ENCODE results near the gene RSKR. TPM values are rescaled to one million over a fixed set of nuclear protein-coding genes. Genes with fewer than 3 reads are reported as not detected.

The RSKR gene
- total RNA-seq, 3 donors from 2014 or later: 10.0 to 15.1 (median 11.1) TPM

DNA sequence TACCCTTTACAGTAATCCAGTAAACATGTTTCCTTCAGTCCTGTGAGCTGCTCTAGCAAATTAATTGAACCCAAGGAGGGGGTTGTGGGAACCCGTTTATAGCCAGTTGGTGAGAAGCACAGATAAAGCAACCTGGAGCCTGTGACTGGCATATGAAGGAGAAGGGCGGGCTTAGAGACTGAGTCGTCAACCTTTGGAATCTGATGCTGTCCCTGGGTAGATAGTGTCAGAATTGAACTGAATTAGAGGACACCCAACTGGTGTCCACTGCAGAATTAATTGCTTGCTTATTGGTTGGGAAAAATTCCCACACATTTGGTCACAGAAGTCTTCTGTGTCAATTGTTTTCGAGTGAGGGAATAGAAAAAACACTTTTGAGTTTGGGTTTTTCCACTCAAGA lies 12.8 kb upstream of the RSKR start:
- Histone ChIP-seq H3K4me1 (ENCODE audit: low read depth) (no peaks in the 10 kb centered on the region), H3K9me3 (no peaks in the 10 kb centered on the region), H3K36me3 (ENCODE audit: low read depth) (peaks cover 20% of the 10 kb centered on the region), H3K4me3 (no peak overlapping the region)
- DNase-seq (no peak), ATAC-seq (no peak)
- intact Hi-C loops (cut with DNase I, micrococcal nuclease): no loop called here
- no peak for TF ChIP-seq CTCF (IDR thresholded peaks at IDR 0.05)

GRCh38 chr17:28624148-28624547 lies 10.2 kb upstream of the RSKR start:
- no peak for TF ChIP-seq CTCF (IDR thresholded peaks at IDR 0.05)
- DNase-seq (no peak), ATAC-seq (no peak)
- Histone ChIP-seq H3K36me3 (ENCODE audit: low read depth) (peaks cover 14% of the 10 kb centered on the region), H3K4me3 (no peak overlapping the region), H3K4me1 (ENCODE audit: low read depth) (no peaks in the 10 kb centered on the region), H3K9me3 (no peaks in the 10 kb centered on the region)
- intact Hi-C loops (cut with DNase I, micrococcal nuclease): no loop called here

GRCh38 chr17:28623696-28624095 lies 9.7 kb upstream of the RSKR start:
- no peaks in the 10 kb centered on the region for H3K4me1 ChIP-seq (ENCODE audit: low read depth)
- ATAC-seq (no peak), DNase-seq (no peak)
- no peak for TF ChIP-seq CTCF (IDR thresholded peaks at IDR 0.05)
- no peak overlapping the region for H3K4me3 ChIP-seq
- no peaks in the 10 kb centered on the region for H3K9me3 ChIP-seq
- intact Hi-C loops (cut with DNase I, micrococcal nuclease): no loop called here
- peaks cover 14% of the 10 kb centered on the region for H3K36me3 ChIP-seq (ENCODE audit: low read depth)

DNA sequence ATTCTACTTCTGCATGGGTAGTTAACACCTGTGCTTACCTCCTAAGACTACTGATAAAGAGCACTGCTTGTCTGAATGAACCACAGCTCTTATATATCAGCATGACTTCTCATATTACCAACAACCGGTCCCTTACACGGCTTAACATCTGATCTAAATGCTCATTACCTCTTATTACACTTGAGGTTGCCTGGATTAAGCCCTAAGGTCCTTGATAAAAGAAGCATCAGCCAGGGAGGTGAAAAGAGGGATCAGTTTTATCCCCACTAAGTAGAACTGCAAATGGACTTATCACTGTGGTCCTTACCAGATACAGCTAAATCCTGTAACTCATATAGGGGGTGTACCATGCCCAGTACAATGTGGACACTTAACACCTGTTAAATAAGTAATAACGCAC lies 8.2 kb upstream of the RSKR start:
- no peak overlapping the region for H3K4me3 ChIP-seq
- H3K4me1 ChIP-seq (ENCODE audit: low read depth): no peaks in the 10 kb centered on the region
- ATAC-seq (no peak), DNase-seq (no peak)
- no peak for TF ChIP-seq CTCF (IDR thresholded peaks at IDR 0.05)
- no peaks in the 10 kb centered on the region for H3K9me3 ChIP-seq
- intact Hi-C loops (cut with DNase I, micrococcal nuclease): no loop called here
- H3K36me3 ChIP-seq (ENCODE audit: low read depth): peaks cover 10% of the 10 kb centered on the region

DNA sequence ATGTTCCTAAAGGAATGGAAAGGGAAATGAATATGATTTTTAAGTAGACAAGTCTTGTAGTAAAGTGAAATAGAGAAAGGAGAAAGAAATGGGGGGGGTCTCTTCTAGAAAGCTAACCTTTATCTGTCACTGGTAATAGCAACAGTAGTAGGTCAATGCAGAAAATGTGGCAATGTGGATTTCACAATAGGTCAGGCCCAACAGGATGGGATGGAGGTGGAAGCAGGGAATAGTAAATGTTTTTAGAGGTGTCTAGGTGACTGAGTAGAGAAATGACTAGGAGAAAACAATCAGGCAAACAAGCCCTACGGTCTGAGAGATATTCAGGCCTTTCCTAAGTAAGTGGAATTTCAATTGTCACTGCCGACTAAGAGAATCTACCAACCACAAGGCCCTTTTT lies 6.0 kb upstream of the RSKR start:
- H3K9me3 ChIP-seq: no peaks in the 10 kb centered on the region
- H3K36me3 ChIP-seq (ENCODE audit: low read depth): peaks cover 25% of the 10 kb centered on the region

More for the DNA sequence above, 6.0 kb upstream of the RSKR start:
- ATAC-seq (no peak), DNase-seq (no peak)
- intact Hi-C loops (cut with DNase I, micrococcal nuclease): no loop called here
- Histone ChIP-seq H3K4me1 (ENCODE audit: low read depth) (no peaks in the 10 kb centered on the region), H3K4me3 (no peak overlapping the region)
- no peak for TF ChIP-seq CTCF (IDR thresholded peaks at IDR 0.05)
